NCI-H2196 treated with DMSO at 0.1 percent for 48 hours (cell line): ENCODE results near the gene BTNL2.
"Not testable (repeated sequence)": the region's sequence is repeated elsewhere in the genome, so short reads cannot be mapped to it uniquely, and the experiment has no call there.

Source experiments
- DNase-seq: peaks from one replicate; lab custom pipeline; 2025; ENCODE audit not compliant: unreplicated experiment; lab: John Stamatoyannopoulos, UW

Gene BTNL2

GRCh38 chr6:32406857-32407256, at the start of gene BTNL2:
TSS of gene BTNL2 (minus strand) at chr6:32407181. CDS start at chr6:32407123, 58 bp downstream.
- DNase-seq = no peak

GRCh38 chr6:32449088-32449736, 42.2 kb upstream of the BTNL2 start:
- DNase-seq = no peak

- DNase-seq = no peak
Observed at GRCh38 chr6:32447932-32448331, 41.0 kb upstream of the BTNL2 start.

GRCh38 chr6:32445321-32445854, 38.4 kb upstream of the BTNL2 start:
- DNase-seq = no peak

GRCh38 chr6:32444433-32444832, 37.5 kb upstream of the BTNL2 start:
- DNase-seq = no peak

GRCh38 chr6:32442977-32443552, 36.1 kb upstream of the BTNL2 start:
- no peak for DNase-seq

- DNase-seq = no peak
Observed at GRCh38 chr6:32442243-32442667, 35.3 kb upstream of the BTNL2 start.

- DNase-seq = peak; percentile 8
Observed at GRCh38 chr6:32439602-32440214, 32.7 kb upstream of the BTNL2 start, which contains the start of gene HLA-DRA. TSS of gene HLA-DRA (plus strand) at chr6:32439887. CDS start at chr6:32439951, 64 bp downstream.

GRCh38 chr6:32439139-32439538, 32.2 kb upstream of the BTNL2 start:
- DNase-seq = no peak

- DNase-seq = no peak
Observed at GRCh38 chr6:32436995-32437836, 30.2 kb upstream of the BTNL2 start.

GRCh38 chr6:32436186-32436585, 29.2 kb upstream of the BTNL2 start:
- DNase-seq = no peak

GRCh38 chr6:32433950-32434349, 27.0 kb upstream of the BTNL2 start:
- DNase-seq = not testable (repeated sequence)

- DNase-seq = no peak
Observed at GRCh38 chr6:32432050-32432450, 25.1 kb upstream of the BTNL2 start.

GRCh38 chr6:32431142-32431541, 24.2 kb upstream of the BTNL2 start:
- DNase-seq = no peak

GRCh38 chr6:32430179-32430578, 23.2 kb upstream of the BTNL2 start:
- no peak for DNase-seq

- no peak for DNase-seq
Observed at GRCh38 chr6:32427934-32428474, 21.0 kb upstream of the BTNL2 start.

- DNase-seq = no peak
Observed at GRCh38 chr6:32427218-32427617, 20.2 kb upstream of the BTNL2 start.

- DNase-seq = no peak
Observed at GRCh38 chr6:32426338-32426737, 19.4 kb upstream of the BTNL2 start.

GRCh38 chr6:32424589-32425300, 17.8 kb upstream of the BTNL2 start:
- no peak for DNase-seq

- DNase-seq = no peak
Observed at GRCh38 chr6:32416036-32416435, 9.1 kb upstream of the BTNL2 start.
